Measurements from ENCODE around the gene CARM1.
"Not testable (repeated sequence)": the region's sequence is repeated elsewhere in the genome, so short reads cannot be mapped to it uniquely, and the experiment has no call there.

Gene CARM1

GRCh38 chr19:10876459-10877240, 5.3 kb downstream of the CARM1 start:
- no peak for FAIRE-seq

GRCh38 chr19:10877608-10878007, 6.3 kb downstream of the CARM1 start:
- FAIRE-seq = not testable (repeated sequence)

- no peak for FAIRE-seq
These were observed 6.9 kb downstream of the CARM1 start for GRCh38 chr19:10878253-10878652.

GRCh38 chr19:10881403-10882107, 10.2 kb downstream of the CARM1 start:
- FAIRE-seq = no peak

GRCh38 chr19:10882108-10882457, 10.7 kb downstream of the CARM1 start:
- FAIRE-seq = no peak

- no peak for FAIRE-seq
These were observed 12.9 kb downstream of the CARM1 start for GRCh38 chr19:10884274-10884673.

GRCh38 chr19:10885201-10886169, 14.1 kb downstream of the CARM1 start:
- no peak for FAIRE-seq

- FAIRE-seq = no peak
These were observed 16.4 kb downstream of the CARM1 start for GRCh38 chr19:10887616-10888367.

GRCh38 chr19:10888421-10888866, 17.1 kb downstream of the CARM1 start:
- no peak for FAIRE-seq

- FAIRE-seq = no peak
These were observed 18.5 kb downstream of the CARM1 start for GRCh38 chr19:10889880-10890279.

GRCh38 chr19:10891405-10892086, 20.2 kb downstream of the CARM1 start:
- FAIRE-seq = no peak

GRCh38 chr19:10892256-10892655, 20.9 kb downstream of the CARM1 start:
- FAIRE-seq = no peak

- FAIRE-seq = no peak
These were observed 23.5 kb downstream of the CARM1 start for GRCh38 chr19:10894911-10895213.

GRCh38 chr19:10895363-10895762, 24.0 kb downstream of the CARM1 start:
- no peak for FAIRE-seq

- no peak for FAIRE-seq
These were observed 24.6 kb downstream of the CARM1 start for GRCh38 chr19:10895920-10896319.

- no peak for FAIRE-seq
These were observed 25.6 kb downstream of the CARM1 start for GRCh38 chr19:10896851-10897526.

- FAIRE-seq = no peak
These were observed 27.3 kb downstream of the CARM1 start for GRCh38 chr19:10898633-10899032.

- no peak for FAIRE-seq
These were observed 27.8 kb downstream of the CARM1 start for GRCh38 chr19:10899151-10899653.

- FAIRE-seq = no peak
These were observed 36.6 kb downstream of the CARM1 start for GRCh38 chr19:10907925-10908324.

GRCh38 chr19:10908380-10908960, 37.1 kb downstream of the CARM1 start:
- no peak for FAIRE-seq

All from endometrium (tissue), 2 donors.